OCI-LY1 (cell line): ENCODE data around the gene PCAT6.
"Not testable (repeated sequence)": the region's sequence is repeated elsewhere in the genome, so short reads cannot be mapped to it uniquely, and the experiment has no call there.

ENCODE experiments used
- H2AFZ ChIP-seq: fragments of 200-600 bp; sonication (generic), shearing (Covaris generic); 2 replicates; pipeline ENCODE4 v1.6.0; 2014; ENCODE audit warnings: antibody characterized with exemption, mild to moderate bottlenecking, low read length
- H3F3A ChIP-seq: fragments of 200-600 bp; sonication (generic), shearing (Covaris generic); 2 replicates; pipeline ENCODE4 v1.6.0; 2014; ENCODE audit warnings: mild to moderate bottlenecking, antibody characterized with exemption, low read length, moderate library complexity; ENCODE audit not compliant: insufficient read depth
- H3K27ac ChIP-seq: fragments of 200-600 bp; sonication (generic); 2 replicates; pipeline ENCODE4 v1.5.1; 2014; ENCODE audit warnings: low read length, mixed run types, mild to moderate bottlenecking, low read depth; ENCODE audit not compliant: poor library complexity, severe bottlenecking
- H3K27me3 ChIP-seq: fragments of 200-600 bp; sonication (generic); 2 replicates; pipeline ENCODE4 v1.6.0; 2014; ENCODE audit warnings: antibody characterized with exemption, mild to moderate bottlenecking, low read length, moderate library complexity; ENCODE audit not compliant: insufficient read depth
- H3K36me3 ChIP-seq: fragments of 200-600 bp; sonication (generic); 2 replicates; pipeline ENCODE4 v1.6.1; 2014; ENCODE audit warnings: mild to moderate bottlenecking, antibody characterized with exemption, low read length, moderate library complexity, mixed read lengths; ENCODE audit not compliant: insufficient read depth
- H3K4me1 ChIP-seq: fragments of 200-600 bp; sonication (generic); 2 replicates; pipeline ENCODE4 v1.5.1; 2014; ENCODE audit warnings: mild to moderate bottlenecking, low read length, moderate library complexity; ENCODE audit not compliant: insufficient read depth, severe bottlenecking
- H3K4me2 ChIP-seq: fragments of 200-600 bp; sonication (generic), shearing (Covaris generic); 2 replicates; pipeline ENCODE4 v1.6.1; 2014; ENCODE audit warnings: low read length
- H3K4me3 ChIP-seq: fragments of 200-600 bp; sonication (generic); 2 replicates; pipeline ENCODE4 v1.5.1; 2014; ENCODE audit warnings: low read length, low read depth, mild to moderate bottlenecking, mixed read lengths; ENCODE audit not compliant: poor library complexity, severe bottlenecking
- H3K79me2 ChIP-seq: fragments of 200-600 bp; shearing (Covaris generic); 2 replicates; pipeline ENCODE4 v1.6.1; 2016; ENCODE audit warnings: mixed run types, low read length, mixed read lengths; ENCODE audit not compliant: insufficient read depth
- H3K9ac ChIP-seq: fragments of 200-600 bp; sonication (generic), shearing (Covaris generic); 2 replicates; pipeline ENCODE4 v1.6.1; 2014; ENCODE audit warnings: mild to moderate bottlenecking, low read length, mixed read lengths
- H3K9me2 ChIP-seq: fragments of 200-600 bp; sonication (generic), shearing (Covaris generic); 2 replicates; pipeline ENCODE4 v1.6.1; 2014; ENCODE audit warnings: low read depth, mild to moderate bottlenecking, low read length, mixed read lengths
- H3K9me3 ChIP-seq: fragments of 200-600 bp; shearing (Covaris generic); 2 replicates; pipeline ENCODE4 v1.6.1; 2014; ENCODE audit warnings: low read length, mixed read lengths
- H4K20me1 ChIP-seq: fragments of 200-600 bp; sonication (generic), shearing (Covaris generic); 2 replicates; pipeline ENCODE4 v1.6.0; 2016; ENCODE audit warnings: mild to moderate bottlenecking, low read length; ENCODE audit not compliant: insufficient read depth
- CTCF ChIP-seq: fragments of 200-600 bp; sonication (generic), shearing (Covaris generic); IDR thresholded peaks from 2 replicates; pipeline ENCODE4 v1.5.1; 2017; ENCODE audit warnings: mild to moderate bottlenecking, antibody characterized with exemption, low read length, moderate library complexity, mixed read lengths
- EZH2 ChIP-seq: fragments of 200-600 bp; sonication (generic), shearing (Covaris generic); IDR thresholded peaks from 2 replicates; pipeline ENCODE4 v1.8.0; 2017; ENCODE audit warnings: borderline replicate concordance, mixed run types, mild to moderate bottlenecking, antibody characterized with exemption, low read length, moderate library complexity, mixed read lengths

The PCAT6 gene

DNA sequence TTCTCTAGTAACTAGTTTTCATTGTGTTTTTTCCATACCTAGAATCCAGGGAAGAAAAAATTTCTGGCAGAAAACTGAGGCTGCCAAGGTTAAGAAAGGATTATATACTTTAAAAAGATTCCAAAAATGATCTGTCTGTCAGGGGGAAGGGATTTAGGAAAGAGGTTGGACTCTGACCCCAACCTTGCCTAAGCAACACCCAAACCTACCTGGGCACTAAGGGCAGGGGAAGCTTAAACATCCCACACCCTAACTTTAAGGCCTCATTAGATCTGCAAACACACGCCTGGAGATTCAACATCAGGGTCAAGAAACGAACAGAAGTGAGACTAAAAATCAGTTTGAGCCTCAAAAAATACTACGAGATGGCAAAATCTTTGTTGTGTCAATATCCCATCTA lies 22.0 kb upstream of the PCAT6 start:
- Histone ChIP-seq H3K4me3 (no peak overlapping the region), H3K4me1 (no peaks in the 10 kb centered on the region), H3K9me2 (no peaks in the 10 kb centered on the region), H4K20me1 (no peaks in the 10 kb centered on the region), H3K9ac (no peak overlapping the region), H3K4me2 (no peak overlapping the region), H3K36me3 (no peaks in the 10 kb centered on the region), H3F3A (no peaks in the 10 kb centered on the region), H3K27me3 (no peaks in the 10 kb centered on the region), H3K79me2 (no peaks in the 10 kb centered on the region), H2AFZ (no peak overlapping the region), H3K27ac (no peak overlapping the region), H3K9me3 (no peaks in the 10 kb centered on the region)
- TF ChIP-seq CTCF (no peak), EZH2 (no peak)

DNA sequence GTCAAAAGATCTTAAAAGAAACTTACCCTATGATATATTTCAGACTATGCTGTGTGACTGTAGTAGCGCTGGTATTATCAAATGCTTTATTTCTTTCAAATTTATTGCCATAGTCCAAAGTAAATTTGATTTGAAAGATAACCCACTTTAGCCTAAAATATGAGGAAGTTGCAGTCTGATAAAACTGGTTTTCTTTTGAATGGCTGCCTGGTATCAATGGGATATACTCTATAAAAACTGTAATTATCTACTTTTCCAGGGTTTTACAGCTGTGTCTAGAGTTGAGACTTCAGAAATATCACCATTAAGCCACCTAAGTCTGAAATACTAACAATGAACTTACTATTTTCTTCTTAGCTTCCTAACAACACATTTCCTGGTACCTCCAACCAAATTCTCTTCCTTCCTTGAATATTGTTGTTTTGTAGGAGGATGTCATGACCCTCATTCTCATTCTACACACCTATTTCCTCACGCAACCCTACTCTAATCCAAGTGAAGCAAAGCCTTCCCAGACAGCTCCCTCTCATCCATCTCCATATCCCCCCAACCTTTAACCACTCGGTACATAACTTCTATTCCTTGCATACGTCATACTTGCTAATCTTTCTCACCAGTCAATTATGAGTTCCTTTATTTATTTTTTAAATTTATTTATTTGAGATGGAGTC lies 19.5 kb upstream of the PCAT6 start:
- H4K20me1 ChIP-seq = no peaks in the 10 kb centered on the region

DNA sequence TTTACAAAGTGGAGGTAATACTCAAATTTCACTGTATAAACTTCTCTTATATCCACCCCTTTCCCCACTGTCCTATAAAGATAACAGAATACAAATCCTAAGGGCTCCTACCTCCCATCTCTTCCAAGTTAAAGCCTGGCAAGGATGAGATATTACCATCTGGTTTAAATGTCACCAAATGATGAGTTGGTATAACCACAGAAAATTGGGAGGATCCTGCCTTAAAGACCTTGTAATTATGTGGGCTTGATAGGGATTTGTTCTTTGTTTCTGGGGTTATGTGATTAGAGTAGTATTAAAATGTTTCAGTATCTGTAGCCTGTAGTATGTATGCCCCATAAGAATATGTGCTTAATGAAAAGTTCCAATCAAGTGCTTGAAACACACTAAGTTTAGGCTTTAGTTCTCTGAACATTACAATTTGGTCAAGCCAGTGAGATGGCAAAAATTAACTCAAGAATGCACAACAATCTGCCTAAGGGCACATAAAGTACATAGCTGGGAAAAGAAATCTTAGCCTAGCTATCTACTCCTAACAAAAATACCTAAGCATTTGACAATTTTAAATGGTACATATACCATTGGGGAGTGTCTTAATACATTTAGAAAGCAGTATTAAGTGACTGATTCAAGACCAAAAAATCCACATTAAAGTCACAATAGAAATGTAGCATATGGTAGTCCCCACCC lies 16.6 kb upstream of the PCAT6 start:
- H3K4me3 ChIP-seq = no peak overlapping the region
- no peaks in the 10 kb centered on the region for H3K27me3 ChIP-seq
- no peaks in the 10 kb centered on the region for H3F3A ChIP-seq
- no peak overlapping the region for H2AFZ ChIP-seq
- H3K36me3 ChIP-seq = no peaks in the 10 kb centered on the region
- H3K9me2 ChIP-seq = no peaks in the 10 kb centered on the region
- no peaks in the 10 kb centered on the region for H3K9me3 ChIP-seq
- no peak overlapping the region for H3K9ac ChIP-seq
- no peak overlapping the region for H3K27ac ChIP-seq
- TF ChIP-seq EZH2 (no peak), CTCF (no peak)
- H3K4me2 ChIP-seq = no peak overlapping the region
- no peaks in the 10 kb centered on the region for H4K20me1 ChIP-seq
- no peaks in the 10 kb centered on the region for H3K79me2 ChIP-seq
- no peaks in the 10 kb centered on the region for H3K4me1 ChIP-seq

More for the DNA sequence above, 19.5 kb upstream of the PCAT6 start:
- Histone ChIP-seq H3K27ac (no peak overlapping the region), H3K9ac (no peak overlapping the region), H3K9me2 (no peaks in the 10 kb centered on the region), H3K27me3 (no peaks in the 10 kb centered on the region), H3K4me2 (no peak overlapping the region), H3K4me3 (no peak overlapping the region), H3K4me1 (no peaks in the 10 kb centered on the region), H2AFZ (no peak overlapping the region), H3F3A (no peaks in the 10 kb centered on the region), H3K36me3 (no peaks in the 10 kb centered on the region), H3K79me2 (no peaks in the 10 kb centered on the region), H3K9me3 (no peaks in the 10 kb centered on the region)
- TF ChIP-seq CTCF (no peak), EZH2 (no peak)

- not testable (repeated sequence) for H3K79me2 ChIP-seq, H3K27ac ChIP-seq, H3K9ac ChIP-seq, H2AFZ ChIP-seq, H3K4me2 ChIP-seq, H3K9me2 ChIP-seq, H3K9me3 ChIP-seq, H3F3A ChIP-seq, H3K4me3 ChIP-seq, H4K20me1 ChIP-seq, H3K36me3 ChIP-seq, H3K27me3 ChIP-seq, H3K4me1 ChIP-seq
Observed at GRCh38 chr1:202794931-202795330, 15.8 kb upstream of the PCAT6 start.
